ENCODE measurements around the gene SCAPER.

- no peak for TF ChIP-seq JUND (IDR thresholded peaks at IDR 0.05; ENCODE audit: low read depth, low read length)
- no peak for TF ChIP-seq NFYA (IDR thresholded peaks at IDR 0.05; ENCODE audit: borderline replicate concordance, low read depth, low read length)
- no peak for TF ChIP-seq ZNF24 (IDR thresholded peaks at IDR 0.05)
- no peak for TF ChIP-seq FOS (IDR thresholded peaks at IDR 0.05; ENCODE audit: borderline replicate concordance, extremely low read depth, insufficient read length)
- no peak for TF ChIP-seq ZBTB40 (IDR thresholded peaks at IDR 0.05; ENCODE audit: borderline replicate concordance)
- TF ChIP-seq CTCF (IDR thresholded peaks at IDR 0.05 in 2 of 3, conservative IDR thresholded peaks at IDR 0.05 in 1 of 3; ENCODE audit: control insufficient read depth in 2 of 3, extremely low read depth in 1 of 3, insufficient read depth in 1 of 3, low read depth in 3 of 3, low read length in 3 of 3), result no peak
- no peak for TF ChIP-seq TAF1 (IDR thresholded peaks at IDR 0.05; ENCODE audit: borderline replicate concordance, low read depth, low read length)
- no peak for TF ChIP-seq EP300 (IDR thresholded peaks at IDR 0.05; ENCODE audit: borderline replicate concordance in 1 of 2, control insufficient read depth in 1 of 2, low read depth in 2 of 2, low read length in 2 of 2)
- no peak for TF ChIP-seq PBX3 (IDR thresholded peaks at IDR 0.05; ENCODE audit: insufficient replicate concordance, low read depth, low read length)
- TF ChIP-seq MTA3 (IDR thresholded peaks at IDR 0.05; ENCODE audit: borderline replicate concordance, low read length), result no peak
- no peak for TF ChIP-seq POLR2AphosphoS5 (IDR thresholded peaks at IDR 0.05; ENCODE audit: low read length)
Observed at GRCh38 chr15:76321171-76321570, 584.0 kb downstream of the SCAPER start.

Measured in GM12878 (cell line).